ENCODE data around the gene OLFML1. TPM values are rescaled to one million over a fixed set of nuclear protein-coding genes. Genes with fewer than 3 reads are reported as not detected.
"Not testable (repeated sequence)": the region's sequence is repeated elsewhere in the genome, so short reads cannot be mapped to it uniquely, and the experiment has no call there.

OLFML1 gene
- total RNA-seq, 2 experiments from 2014 or later, result not detected

DNA sequence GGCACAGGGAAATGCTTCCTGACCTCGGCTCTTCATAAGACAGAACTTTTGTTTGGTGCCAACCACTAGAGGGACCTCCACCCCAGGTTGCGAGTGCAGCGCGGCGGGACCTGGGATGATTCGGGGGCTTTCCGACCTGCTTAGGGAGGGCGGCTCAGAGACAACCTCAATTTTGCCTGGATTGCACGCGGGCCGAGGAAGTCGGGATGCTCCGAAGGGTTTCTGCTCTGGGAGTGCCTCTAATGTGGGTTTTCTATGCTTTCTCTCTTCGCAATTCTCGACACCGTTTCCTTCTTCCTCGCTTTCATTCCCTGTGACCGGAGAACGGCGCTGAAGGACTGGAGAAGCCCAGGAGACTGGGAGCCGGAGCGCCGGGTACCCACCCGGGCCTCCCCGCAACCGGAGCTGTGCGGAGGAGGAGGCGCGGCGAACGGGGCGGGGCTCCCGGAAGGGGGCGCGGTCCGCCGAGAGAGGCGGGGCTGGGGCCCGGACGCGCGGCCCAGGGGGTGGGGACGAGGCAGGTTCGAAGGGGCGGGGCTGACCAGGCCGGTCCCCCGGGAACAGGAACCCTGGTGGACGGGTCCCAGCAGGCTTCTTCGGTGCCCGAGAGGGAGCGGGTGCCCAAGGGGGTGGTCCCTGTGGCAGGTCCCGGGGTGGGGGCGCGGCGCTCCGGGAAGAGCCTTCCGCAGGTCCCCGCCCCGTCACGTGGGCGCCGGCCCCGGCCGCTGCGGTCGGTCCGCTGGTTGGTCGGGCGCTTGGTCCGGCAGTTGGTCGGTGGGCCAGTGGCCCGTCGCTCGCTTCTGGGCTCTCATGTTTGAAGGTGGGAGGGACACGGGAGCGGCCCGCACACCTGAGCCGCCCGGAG, 28.2 kb downstream of the OLFML1 start, which contains the start of gene PPFIBP2:
TSS of gene PPFIBP2 (plus strand) at position 766 of the 865 bp plus-strand sequence. CDS start 35,477 bp downstream, outside the sequence.
- no peaks in the 10 kb centered on the region for H3K9me3 Mint-ChIP-seq (ENCODE audit: low read depth)
- intact Hi-C loops (cut with DNase I, micrococcal nuclease), result loop anchor here (1.0 to 10.0 kb wide), 12 partner anchors 64 to 1281 kb away; partner anchors contain the start of genes ARFIP2 (in 2 of the 2), EIF3F (in 2 of the 2), TIMM10B (in 2 of the 2) and APBB1 (in 1 of the 2)

DNA sequence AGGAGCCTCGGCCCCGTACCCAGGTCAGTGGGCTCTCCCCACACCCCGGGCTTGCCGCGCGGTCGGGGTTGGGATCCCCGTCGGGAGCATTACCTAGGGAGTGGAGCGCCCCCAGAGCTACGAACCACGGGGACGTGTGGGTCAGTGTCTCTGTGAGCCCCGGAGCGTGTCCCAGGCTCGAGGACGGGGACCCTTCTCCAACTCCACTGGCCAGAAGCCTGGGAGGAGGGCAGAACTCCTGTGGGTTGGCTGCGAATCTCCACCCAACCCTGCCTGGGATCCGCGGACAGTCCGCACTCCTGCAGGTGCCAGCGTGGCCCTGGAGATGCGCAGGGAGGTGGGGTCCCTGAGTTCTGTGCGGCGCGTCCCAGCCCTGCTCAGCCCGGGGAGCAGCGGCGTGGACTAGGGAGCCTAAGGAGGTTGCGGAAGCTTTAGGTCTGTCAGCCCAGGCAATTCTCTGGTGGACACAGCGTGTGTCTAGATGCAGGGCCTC, 28.8 kb downstream of the OLFML1 start:
- ChIA-PET POLR2A (interaction anchor here (1.0 kb wide), 1 partner anchor 35 kb away, joined by 3 read pairs; no protein-coding TSS in a partner anchor), CTCF (interaction anchor here (0.6 to 1.6 kb wide), 10 partner anchors 8 to 381 kb away, joined by 3 to 9 read pairs (median 3); no protein-coding TSS in a partner anchor)
- Mint-ChIP-seq H3K4me1 (peaks cover 51% of the 10 kb centered on the region), H3K4me3 (peak overlapping the region; percentile 86), H3K27me3 (peaks cover 2% of the 10 kb centered on the region), H3K36me3 (ENCODE audit: low read depth) (peaks cover 3% of the 10 kb centered on the region), H3K9me3 (ENCODE audit: low read depth) (no peaks in the 10 kb centered on the region), H3K27ac (no peak overlapping the region)
- intact Hi-C loops (cut with DNase I, micrococcal nuclease), result loop anchor here (5.0 to 10.0 kb wide), 5 partner anchors 767 to 1282 kb away; partner anchors contain the start of genes APBB1 (in 1 of the 2), ARFIP2 (in 1 of the 2), FHIP1B (in 1 of the 2) and ILK (in 1 of the 2)
- DNase-seq (peak; percentile 42), ATAC-seq (peak; percentile 31)

More for the DNA sequence above, 28.2 kb downstream of the OLFML1 start, which contains the start of gene PPFIBP2:
- CTCF ChIA-PET, result interaction anchor here (0.6 to 1.6 kb wide), 16 partner anchors 9 to 381 kb away, joined by 3 to 9 read pairs (median 3); no protein-coding TSS in a partner anchor
- POLR2A ChIA-PET, result interaction anchor here (1.0 kb wide), 1 partner anchor 36 kb away, joined by 3 read pairs; no protein-coding TSS in a partner anchor
- Mint-ChIP-seq H3K4me3 (peak within 1 kb of the TSS; percentile 86), H3K4me1 (peaks cover 45% of the 10 kb centered on the region), H3K27ac (peak within 1 kb of the TSS; percentile 93), H3K27me3 (peaks cover 2% of the 10 kb centered on the region), H3K36me3 (ENCODE audit: low read depth) (peaks cover 3% of the 10 kb centered on the region)
- DNase-seq (peak; percentile 89), ATAC-seq (peak; percentile 89)

- no peak overlapping the region for H3K4me3 Mint-ChIP-seq
- intact Hi-C loops (cut with DNase I, micrococcal nuclease), result loop anchor here (10.0 kb wide), 2 partner anchors 1031 to 1101 kb away; partner anchors contain the start of genes APBB1 (in 1 of the 2), ARFIP2 (in 1 of the 2) and TIMM10B (in 1 of the 2)
Measured at GRCh38 chr11:7515447-7515886, 30.2 kb downstream of the OLFML1 start.

DNA sequence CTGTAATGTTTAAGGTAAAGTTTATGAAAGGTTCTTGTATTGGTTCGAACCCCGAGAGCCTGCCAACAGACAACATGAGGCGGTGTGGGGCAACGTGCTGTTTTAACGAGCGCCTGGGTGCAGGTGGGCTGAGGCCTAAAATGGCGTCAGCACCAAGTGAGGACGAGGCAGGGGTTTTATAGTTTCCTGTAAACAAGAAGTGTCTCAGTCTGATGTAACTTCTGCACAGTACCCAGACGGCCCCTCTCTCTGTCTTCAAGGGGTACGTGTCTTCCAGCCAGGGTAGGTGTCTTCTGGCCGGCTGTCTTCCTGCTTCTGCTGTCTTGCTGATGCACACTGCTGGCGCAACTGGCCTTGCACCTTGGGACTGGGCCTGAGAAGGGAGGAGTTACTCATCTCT, 31.2 kb downstream of the OLFML1 start:
- POLR2A ChIA-PET, result no interaction called here
- peaks cover 49% of the 10 kb centered on the region for H3K4me1 Mint-ChIP-seq
- peak overlapping the region; percentile 30 for H3K27ac Mint-ChIP-seq
- H3K4me3 Mint-ChIP-seq, result no peak overlapping the region
- intact Hi-C loops (cut with DNase I, micrococcal nuclease), result loop anchor here (10.0 kb wide), 2 partner anchors 1032 to 1102 kb away; partner anchors contain the start of genes APBB1 (in 1 of the 2), ARFIP2 (in 1 of the 2) and TIMM10B (in 1 of the 2)
- H3K27me3 Mint-ChIP-seq, result peaks cover 2% of the 10 kb centered on the region
- ATAC-seq, result no peak
- H3K9me3 Mint-ChIP-seq (ENCODE audit: low read depth), result no peaks in the 10 kb centered on the region
- DNase-seq, result no peak
- CTCF ChIA-PET, result interaction anchor here (1.3 kb wide), 1 partner anchor 22 kb away, joined by 4 read pairs; no protein-coding TSS in a partner anchor
- H3K36me3 Mint-ChIP-seq (ENCODE audit: low read depth), result peaks cover 3% of the 10 kb centered on the region

More at GRCh38 chr11:7515447-7515886, 30.2 kb downstream of the OLFML1 start:
- H3K27ac Mint-ChIP-seq, result no peak overlapping the region
- DNase-seq (no peak), ATAC-seq (no peak)
- peaks cover 3% of the 10 kb centered on the region for H3K36me3 Mint-ChIP-seq (ENCODE audit: low read depth)
- ChIA-PET POLR2A (no interaction called here), CTCF (interaction anchor here (0.7 to 1.3 kb wide), 5 partner anchors 14 to 180 kb away, joined by 3 to 4 read pairs (median 3); no protein-coding TSS in a partner anchor)
- peaks cover 51% of the 10 kb centered on the region for H3K4me1 Mint-ChIP-seq
- H3K27me3 Mint-ChIP-seq, result peaks cover 2% of the 10 kb centered on the region
- no peaks in the 10 kb centered on the region for H3K9me3 Mint-ChIP-seq (ENCODE audit: low read depth)

- not testable (repeated sequence) for H3K27me3 Mint-ChIP-seq
Measured at GRCh38 chr11:7517743-7518142, 32.4 kb downstream of the OLFML1 start.

GRCh38 chr11:7518811-7519562, 33.7 kb downstream of the OLFML1 start:
- ChIA-PET POLR2A (no interaction called here), CTCF (no interaction called here)
- peaks cover 3% of the 10 kb centered on the region for H3K36me3 Mint-ChIP-seq (ENCODE audit: low read depth)
- H3K4me3 Mint-ChIP-seq, result no peak overlapping the region
- H3K27ac Mint-ChIP-seq, result no peak overlapping the region
- no peaks in the 10 kb centered on the region for H3K9me3 Mint-ChIP-seq (ENCODE audit: low read depth)
- peaks cover 2% of the 10 kb centered on the region for H3K27me3 Mint-ChIP-seq
- DNase-seq (no peak), ATAC-seq (no peak)
- intact Hi-C loops (cut with DNase I, micrococcal nuclease), result loop anchor here (10.0 kb wide), 2 partner anchors 1034 to 1104 kb away; partner anchors contain the start of genes APBB1 (in 1 of the 2), ARFIP2 (in 1 of the 2) and TIMM10B (in 1 of the 2)
- H3K4me1 Mint-ChIP-seq, result peaks cover 45% of the 10 kb centered on the region

More at GRCh38 chr11:7517743-7518142, 32.4 kb downstream of the OLFML1 start:
- intact Hi-C loops (cut with DNase I, micrococcal nuclease), result loop anchor here (10.0 kb wide), 2 partner anchors 1033 to 1103 kb away; partner anchors contain the start of genes APBB1 (in 1 of the 2), ARFIP2 (in 1 of the 2) and TIMM10B (in 1 of the 2)
- H3K36me3 Mint-ChIP-seq (ENCODE audit: low read depth); H3K9me3 Mint-ChIP-seq (ENCODE audit: low read depth); H3K4me3 Mint-ChIP-seq; DNase-seq; POLR2A ChIA-PET; H3K27ac Mint-ChIP-seq; ATAC-seq: not testable (repeated sequence)
- CTCF ChIA-PET, result interaction anchor here (0.7 kb wide), 1 partner anchor 24 kb away, joined by 3 read pairs; no protein-coding TSS in a partner anchor
- peaks cover 38% of the 10 kb centered on the region for H3K4me1 Mint-ChIP-seq

GRCh38 chr11:7520011-7520942, 35.0 kb downstream of the OLFML1 start:
- peaks cover 51% of the 10 kb centered on the region for H3K4me1 Mint-ChIP-seq
- H3K9me3 Mint-ChIP-seq (ENCODE audit: low read depth), result no peaks in the 10 kb centered on the region
- H3K27ac Mint-ChIP-seq, result no peak overlapping the region
- no peak for DNase-seq
- H3K36me3 Mint-ChIP-seq (ENCODE audit: low read depth), result peaks cover 3% of the 10 kb centered on the region
- H3K27me3 Mint-ChIP-seq, result peaks cover under 1% of the 10 kb centered on the region
- peak; percentile 17 for ATAC-seq
- CTCF ChIA-PET, result interaction anchor here (0.6 to 2.0 kb wide), 11 partner anchors 8 to 471 kb away, joined by 3 to 17 read pairs (median 4); no protein-coding TSS in a partner anchor
- intact Hi-C loops (cut with DNase I, micrococcal nuclease), result no loop called here
- no peak overlapping the region for H3K4me3 Mint-ChIP-seq
- POLR2A ChIA-PET, result interaction anchor here (0.6 to 1.0 kb wide), 2 partner anchors 8 to 826 kb away, joined by 3 to 4 read pairs; no protein-coding TSS in a partner anchor

DNA sequence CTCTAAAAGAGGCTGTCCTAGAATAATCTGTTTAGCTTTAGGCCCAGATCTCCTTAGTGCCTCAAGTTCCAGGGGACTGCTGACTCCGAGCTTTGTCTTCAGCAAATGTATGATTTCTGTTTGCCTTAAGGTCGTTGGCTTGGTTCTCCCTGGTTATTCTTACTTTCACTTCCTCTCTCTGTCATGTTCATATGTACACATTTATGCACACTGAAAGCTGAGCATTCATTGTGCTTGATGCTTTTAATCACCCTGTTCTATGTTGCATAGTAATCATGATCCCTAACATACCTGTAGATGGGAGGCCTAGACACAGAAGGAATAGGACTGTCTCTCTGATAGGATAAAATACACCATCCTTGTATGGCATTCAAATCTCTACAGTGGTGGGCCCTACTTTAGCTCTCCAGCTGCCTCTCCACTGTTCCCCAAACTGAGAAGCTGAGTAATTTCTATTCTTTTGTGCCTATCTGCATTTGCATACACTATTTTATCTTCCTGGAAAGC, 35.7 kb downstream of the OLFML1 start:
- POLR2A ChIA-PET, result interaction anchor here (1.0 kb wide), 1 partner anchor 8 kb away, joined by 3 read pairs; no protein-coding TSS in a partner anchor
- Mint-ChIP-seq H3K9me3 (ENCODE audit: low read depth) (no peaks in the 10 kb centered on the region), H3K4me3 (no peak overlapping the region), H3K27me3 (no peaks in the 10 kb centered on the region), H3K36me3 (ENCODE audit: low read depth) (peaks cover 2% of the 10 kb centered on the region), H3K4me1 (peaks cover 49% of the 10 kb centered on the region), H3K27ac (no peak overlapping the region)
- CTCF ChIA-PET, result interaction anchor here (0.6 to 2.0 kb wide), 12 partner anchors 8 to 819 kb away, joined by 3 to 17 read pairs (median 4); no protein-coding TSS in a partner anchor
- no peak for DNase-seq
- peak; percentile 83 for ATAC-seq
- intact Hi-C loops (cut with DNase I, micrococcal nuclease), result no loop called here

- ATAC-seq, result no peak
- H3K36me3 Mint-ChIP-seq (ENCODE audit: low read depth), result no peaks in the 10 kb centered on the region
- no peaks in the 10 kb centered on the region for H3K27me3 Mint-ChIP-seq
- no peaks in the 10 kb centered on the region for H3K9me3 Mint-ChIP-seq (ENCODE audit: low read depth)
- peaks cover 49% of the 10 kb centered on the region for H3K4me1 Mint-ChIP-seq
- H3K4me3 Mint-ChIP-seq, result no peak overlapping the region
- no peak for DNase-seq
- POLR2A ChIA-PET, result no interaction called here
- H3K27ac Mint-ChIP-seq, result no peak overlapping the region
- intact Hi-C loops (cut with DNase I, micrococcal nuclease), result no loop called here
- CTCF ChIA-PET, result interaction anchor here (1.0 to 2.0 kb wide), 9 partner anchors 8 to 173 kb away, joined by 3 to 17 read pairs (median 7); partner anchors contain the start of gene PPFIBP2
Measured at GRCh38 chr11:7522121-7522520, 36.8 kb downstream of the OLFML1 start.
